Mucosa of stomach (tissue), 1 donor: ENCODE measurements around the gene PTGES2.

Source experiments
- H3K27me3 ChIP-seq: one replicate; pipeline ENCODE4 v1.7.0; 2013; ENCODE audit warnings: mild to moderate bottlenecking, low read length; ENCODE audit not compliant: control insufficient read depth, insufficient read depth
- H3K36me3 ChIP-seq: one replicate; pipeline ENCODE4 v1.7.0; 2013; ENCODE audit warnings: low read length; ENCODE audit not compliant: control insufficient read depth, insufficient read depth
- H3K4me1 ChIP-seq: one replicate; pipeline ENCODE4 v1.7.0; 2013; ENCODE audit warnings: mild to moderate bottlenecking, low read length; ENCODE audit not compliant: control insufficient read depth, insufficient read depth
- H3K4me3 ChIP-seq: one replicate; pipeline ENCODE4 v1.7.0; 2013; ENCODE audit warnings: low read length
- H3K9ac ChIP-seq: one replicate; pipeline ENCODE4 v1.7.0; 2013; ENCODE audit warnings: mild to moderate bottlenecking, low read length, moderate library complexity
- H3K9me3 ChIP-seq: one replicate; pipeline ENCODE4 v1.7.0; 2013; ENCODE audit warnings: mild to moderate bottlenecking, low read length, moderate library complexity; ENCODE audit not compliant: control insufficient read depth
- donor health status: Pancreatic carcinoma.

Gene PTGES2

DNA sequence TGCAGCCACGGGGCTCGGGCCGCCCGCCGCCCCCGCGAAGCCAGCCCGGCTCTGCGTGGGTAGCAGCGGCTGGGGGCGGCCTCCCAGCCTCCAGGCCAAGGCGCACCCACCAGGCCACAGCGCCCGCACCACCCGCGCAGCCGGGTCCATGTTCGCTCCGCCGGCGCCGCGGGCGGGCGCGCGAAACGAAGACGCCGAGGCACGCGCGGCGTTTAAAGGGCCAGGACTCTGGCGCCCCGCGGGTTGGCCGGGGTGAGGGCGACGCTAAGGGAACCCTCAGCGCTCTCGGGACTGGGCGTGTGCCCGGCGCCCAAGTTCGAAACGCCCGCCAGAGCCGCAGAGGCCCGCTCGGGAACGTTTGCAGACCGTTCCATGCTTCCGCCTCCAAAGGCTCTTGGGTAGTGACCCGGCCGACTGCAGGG is at the start of gene PTGES2:
Gene PTGES2 (minus strand): TSS at position 162 of the 422 bp plus-strand sequence. CDS start 12 bp downstream, at position 150.
- H3K9ac ChIP-seq = peak within 1 kb of the TSS; percentile 91
- no peaks in the 10 kb centered on the region for H3K9me3 ChIP-seq
- peaks cover 31% of the 10 kb centered on the region for H3K4me1 ChIP-seq
- no peaks in the 10 kb centered on the region for H3K36me3 ChIP-seq
- no peaks in the 10 kb centered on the region for H3K27me3 ChIP-seq
- H3K4me3 ChIP-seq = peak within 1 kb of the TSS; percentile 78

DNA sequence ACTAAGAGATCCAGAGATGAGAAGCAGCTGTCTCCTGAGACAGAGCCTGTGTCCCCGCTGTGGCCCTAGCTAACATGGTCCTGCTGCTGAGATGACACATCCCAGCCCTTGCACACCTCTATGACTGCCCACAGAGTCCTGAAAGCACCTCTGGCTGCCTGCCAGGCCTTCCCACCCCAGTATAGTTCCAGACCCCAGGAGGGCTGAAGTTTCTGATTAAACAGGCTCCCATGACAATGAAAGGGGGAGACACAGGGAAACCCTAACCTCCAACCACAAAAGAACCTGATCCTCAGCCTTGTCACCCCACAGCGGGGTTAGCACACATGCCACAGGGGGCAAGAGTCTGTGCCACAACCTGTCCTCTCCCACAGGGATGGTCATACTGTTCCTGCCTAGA is 48.2 kb upstream of the PTGES2 start:
- H3K27me3 ChIP-seq = no peaks in the 10 kb centered on the region
- peaks cover 25% of the 10 kb centered on the region for H3K36me3 ChIP-seq
- no peaks in the 10 kb centered on the region for H3K9me3 ChIP-seq
- H3K4me1 ChIP-seq = no peaks in the 10 kb centered on the region
- no peak overlapping the region for H3K9ac ChIP-seq
- H3K4me3 ChIP-seq = no peak overlapping the region

- H3K27me3 ChIP-seq = no peaks in the 10 kb centered on the region
- H3K36me3 ChIP-seq = peaks cover 25% of the 10 kb centered on the region
- H3K9ac ChIP-seq = no peak overlapping the region
- no peaks in the 10 kb centered on the region for H3K4me1 ChIP-seq
- no peaks in the 10 kb centered on the region for H3K9me3 ChIP-seq
- no peak overlapping the region for H3K4me3 ChIP-seq
These were observed 47.6 kb upstream of the PTGES2 start for GRCh38 chr9:128175102-128175563.

DNA sequence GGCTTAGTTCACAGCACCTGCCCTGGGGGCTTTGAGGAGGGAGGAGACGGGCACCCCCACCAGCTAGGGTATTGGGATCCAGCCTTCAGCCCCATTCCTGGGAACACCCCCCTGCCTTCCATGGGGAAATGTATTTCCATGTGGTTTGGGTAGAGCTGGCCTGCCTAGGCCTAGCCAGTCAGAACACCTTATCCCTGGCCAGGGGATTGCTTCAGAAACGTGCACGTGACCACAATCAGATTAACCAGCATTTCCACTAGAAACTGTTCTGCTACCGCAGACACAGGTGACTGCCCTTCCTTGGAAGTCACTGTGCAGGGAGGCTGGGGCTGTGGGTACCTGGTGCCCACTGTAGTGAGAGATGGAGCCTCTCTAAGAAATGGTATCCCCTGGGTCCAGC is 46.5 kb upstream of the PTGES2 start:
- Histone ChIP-seq H3K4me1 (no peaks in the 10 kb centered on the region), H3K9ac (no peak overlapping the region), H3K4me3 (no peak overlapping the region), H3K36me3 (peaks cover 23% of the 10 kb centered on the region), H3K9me3 (no peaks in the 10 kb centered on the region), H3K27me3 (no peaks in the 10 kb centered on the region)

- no peaks in the 10 kb centered on the region for H3K27me3 ChIP-seq
These were observed 42.4 kb upstream of the PTGES2 start for GRCh38 chr9:128169925-128170324.

DNA sequence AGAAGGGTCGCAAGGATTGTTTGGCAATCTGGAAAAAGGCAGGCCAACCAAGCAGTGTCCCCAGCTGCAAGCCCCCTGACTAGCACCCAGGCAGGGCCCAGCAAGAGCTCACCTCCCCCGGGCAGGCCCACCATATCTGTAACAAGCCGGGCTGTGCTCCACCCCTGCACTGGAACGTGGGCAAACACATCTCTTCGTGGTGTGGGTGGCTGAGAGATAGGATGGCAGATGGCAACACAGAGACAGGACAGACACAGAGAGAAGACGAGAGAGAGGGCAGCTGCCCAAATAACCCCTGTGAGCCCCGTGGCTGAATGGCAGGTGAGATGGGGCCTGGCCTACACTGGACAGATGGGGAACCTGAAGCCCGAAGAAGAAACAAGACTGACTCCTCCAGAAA is 42.0 kb upstream of the PTGES2 start:
- no peak overlapping the region for H3K9ac ChIP-seq
- H3K36me3 ChIP-seq = peaks cover 4% of the 10 kb centered on the region
- H3K4me1 ChIP-seq = no peaks in the 10 kb centered on the region
- H3K4me3 ChIP-seq = no peak overlapping the region
- H3K9me3 ChIP-seq = no peaks in the 10 kb centered on the region
- no peaks in the 10 kb centered on the region for H3K27me3 ChIP-seq

More at GRCh38 chr9:128169925-128170324, 42.4 kb upstream of the PTGES2 start:
- peaks cover 4% of the 10 kb centered on the region for H3K36me3 ChIP-seq
- no peaks in the 10 kb centered on the region for H3K9me3 ChIP-seq
- H3K4me3 ChIP-seq = no peak overlapping the region
- H3K4me1 ChIP-seq = no peaks in the 10 kb centered on the region
- H3K9ac ChIP-seq = no peak overlapping the region

DNA sequence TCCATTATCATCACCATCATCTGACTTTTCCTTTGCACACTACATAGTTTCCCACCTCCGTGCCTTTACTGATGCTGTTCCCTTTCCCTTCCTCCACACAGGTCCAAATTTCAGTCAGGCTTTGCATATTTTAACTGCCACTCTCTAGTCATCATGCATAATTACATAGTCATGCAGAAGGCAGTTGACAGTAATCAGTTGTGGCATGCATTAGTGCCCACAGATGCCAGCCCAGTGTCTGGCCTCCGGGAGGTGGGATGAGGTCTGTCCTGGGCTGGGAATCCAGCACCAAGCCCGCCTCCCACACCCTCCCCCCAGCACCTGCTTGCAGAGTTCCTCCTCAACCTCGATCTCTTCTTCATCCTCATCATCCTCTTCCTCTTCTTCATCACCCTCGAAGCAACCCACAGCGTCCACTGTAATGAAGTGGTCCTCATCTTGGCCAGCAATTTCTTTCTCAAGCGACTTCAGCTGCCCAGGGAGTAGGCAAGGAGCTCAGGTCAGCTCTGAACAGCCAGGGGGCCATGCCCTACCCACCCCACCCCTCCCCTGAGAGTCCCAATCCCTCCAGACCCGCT is 41.3 kb upstream of the PTGES2 start:
- Histone ChIP-seq H3K4me3 (no peak overlapping the region), H3K9me3 (no peaks in the 10 kb centered on the region), H3K4me1 (no peaks in the 10 kb centered on the region), H3K27me3 (no peaks in the 10 kb centered on the region), H3K9ac (no peak overlapping the region), H3K36me3 (peaks cover 4% of the 10 kb centered on the region)

DNA sequence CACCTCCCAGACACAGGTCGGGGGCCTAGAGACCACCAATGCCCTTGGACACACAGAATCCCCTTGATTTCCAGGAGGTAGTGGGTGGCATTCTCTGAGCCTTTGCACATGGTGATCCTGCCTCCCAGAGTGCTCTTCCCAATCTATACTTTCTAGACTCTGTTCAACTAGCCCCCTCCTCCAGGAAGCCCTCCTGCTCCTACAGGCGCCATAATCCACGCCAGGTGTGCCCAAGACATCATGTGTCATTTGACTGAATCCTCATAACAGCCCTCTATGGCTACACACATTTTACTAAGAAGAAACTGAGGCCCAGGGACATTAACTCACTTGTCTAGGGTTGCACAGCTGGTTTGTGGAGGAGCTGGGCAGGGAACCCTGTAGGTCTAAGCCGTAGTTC is 39.7 kb upstream of the PTGES2 start:
- Histone ChIP-seq H3K27me3 (no peaks in the 10 kb centered on the region), H3K36me3 (peaks cover 4% of the 10 kb centered on the region), H3K9me3 (no peaks in the 10 kb centered on the region)

GRCh38 chr9:128166169-128166568 is 38.6 kb upstream of the PTGES2 start:
- peaks cover 4% of the 10 kb centered on the region for H3K36me3 ChIP-seq
- peaks cover 1% of the 10 kb centered on the region for H3K4me1 ChIP-seq
- no peak overlapping the region for H3K4me3 ChIP-seq
- H3K9ac ChIP-seq = no peak overlapping the region
- no peaks in the 10 kb centered on the region for H3K9me3 ChIP-seq
- H3K27me3 ChIP-seq = no peaks in the 10 kb centered on the region

More for the DNA sequence above, 39.7 kb upstream of the PTGES2 start:
- Histone ChIP-seq H3K4me1 (no peaks in the 10 kb centered on the region), H3K4me3 (no peak overlapping the region), H3K9ac (no peak overlapping the region)

- Histone ChIP-seq H3K9me3 (no peaks in the 10 kb centered on the region), H3K9ac (no peak overlapping the region), H3K4me1 (peaks cover 14% of the 10 kb centered on the region), H3K36me3 (peaks cover 4% of the 10 kb centered on the region), H3K4me3 (no peak overlapping the region), H3K27me3 (no peaks in the 10 kb centered on the region)
These were observed 36.9 kb upstream of the PTGES2 start for GRCh38 chr9:128164307-128164885.

DNA sequence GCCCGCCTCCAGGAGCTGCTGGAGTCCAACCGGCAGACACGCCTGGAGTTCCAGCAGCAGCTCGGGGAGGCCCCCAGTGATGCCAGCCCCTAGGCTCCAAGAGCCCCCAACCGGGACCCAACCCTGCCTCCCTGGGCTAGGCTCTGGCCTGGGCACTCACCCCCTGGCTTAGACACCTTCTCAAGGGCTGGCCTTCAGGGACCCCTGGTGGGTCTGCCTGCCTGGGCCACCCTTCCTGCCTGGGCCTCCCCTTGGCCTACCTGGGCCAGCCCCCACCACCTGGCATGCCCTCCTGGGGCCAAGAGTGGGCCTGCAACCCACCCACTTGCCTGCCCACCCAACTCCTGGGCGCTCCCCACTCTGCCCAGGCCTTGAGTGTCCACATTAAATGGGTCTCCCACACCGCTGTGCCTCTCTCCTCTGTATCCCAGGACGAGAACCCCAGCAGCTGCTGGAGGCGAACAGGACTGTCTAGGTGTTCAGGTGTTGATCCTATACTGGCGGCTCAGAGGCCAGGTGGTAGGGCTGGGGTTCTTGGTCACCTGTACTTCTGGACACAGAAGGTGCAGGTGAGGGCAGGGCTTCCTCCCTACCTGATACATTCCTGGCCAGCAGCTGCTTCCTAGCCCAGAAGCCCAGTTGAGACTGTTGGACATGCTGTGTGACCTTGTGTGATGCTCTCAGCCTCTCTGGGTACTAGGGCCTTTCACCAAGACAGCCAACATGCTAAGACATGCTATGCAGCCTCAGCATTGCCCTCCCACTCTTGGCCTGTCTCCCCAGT is 36.2 kb upstream of the PTGES2 start:
- Histone ChIP-seq H3K27me3 (no peaks in the 10 kb centered on the region), H3K9ac (no peak overlapping the region), H3K36me3 (peaks cover 4% of the 10 kb centered on the region), H3K4me3 (no peak overlapping the region), H3K9me3 (no peaks in the 10 kb centered on the region), H3K4me1 (peaks cover 16% of the 10 kb centered on the region)

- H3K4me3 ChIP-seq = no peak overlapping the region
- H3K9ac ChIP-seq = no peak overlapping the region
- H3K4me1 ChIP-seq = peaks cover 16% of the 10 kb centered on the region
- peaks cover 4% of the 10 kb centered on the region for H3K36me3 ChIP-seq
- no peaks in the 10 kb centered on the region for H3K9me3 ChIP-seq
- no peaks in the 10 kb centered on the region for H3K27me3 ChIP-seq
These were observed 35.5 kb upstream of the PTGES2 start for GRCh38 chr9:128163027-128163515.
